Activated CD4-positive, alpha-beta T cell treated with anti-CD3 and anti-CD28 coated beads for 1 hour (primary cell): ENCODE data around the gene LAMB4.

Source experiments
- DNase-seq: peaks from one replicate; pipeline ENCODE4 v3.0.0-alpha.2; 2020

The LAMB4 gene

GRCh38 chr7:108104324-108104723 is 25.8 kb downstream of the LAMB4 start:
- DNase-seq, result no peak

- DNase-seq, result no peak
Measured at GRCh38 chr7:108103558-108104298, 26.4 kb downstream of the LAMB4 start.

DNA sequence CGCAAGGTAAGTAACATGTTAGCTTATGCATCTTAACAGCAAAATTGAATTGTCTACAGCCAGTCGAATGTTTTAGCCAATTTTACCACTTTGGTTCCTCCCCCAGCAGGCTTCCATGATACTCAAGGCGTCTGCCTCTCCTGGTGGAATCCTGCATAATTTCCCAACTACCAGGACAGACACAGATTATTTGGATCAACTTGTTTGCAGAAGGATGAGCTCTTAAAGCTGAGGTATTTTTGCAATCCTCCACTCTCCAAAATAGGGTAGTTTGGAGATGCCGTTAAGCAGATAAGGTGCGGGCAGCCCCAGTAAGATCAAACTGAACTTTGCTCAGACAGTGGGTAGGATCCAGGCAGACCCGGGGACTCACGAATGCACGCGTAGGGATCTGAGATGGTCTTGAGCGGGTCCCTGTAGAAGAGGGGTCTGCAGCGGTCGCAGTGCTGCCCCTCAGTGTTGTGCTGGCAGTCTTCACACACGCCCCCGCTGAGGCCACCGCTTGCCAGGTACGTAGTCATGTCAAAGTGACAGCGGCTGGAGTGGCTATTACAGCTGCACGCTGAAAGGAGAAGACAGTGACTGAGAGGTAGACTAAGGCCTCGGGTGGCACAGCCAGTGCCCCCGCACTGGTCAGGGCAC is 27.4 kb downstream of the LAMB4 start:
- DNase-seq, result no peak

- no peak for DNase-seq
Measured at GRCh38 chr7:108101759-108102158, 28.4 kb downstream of the LAMB4 start.

GRCh38 chr7:108099713-108100112 is 30.4 kb downstream of the LAMB4 start:
- no peak for DNase-seq

DNA sequence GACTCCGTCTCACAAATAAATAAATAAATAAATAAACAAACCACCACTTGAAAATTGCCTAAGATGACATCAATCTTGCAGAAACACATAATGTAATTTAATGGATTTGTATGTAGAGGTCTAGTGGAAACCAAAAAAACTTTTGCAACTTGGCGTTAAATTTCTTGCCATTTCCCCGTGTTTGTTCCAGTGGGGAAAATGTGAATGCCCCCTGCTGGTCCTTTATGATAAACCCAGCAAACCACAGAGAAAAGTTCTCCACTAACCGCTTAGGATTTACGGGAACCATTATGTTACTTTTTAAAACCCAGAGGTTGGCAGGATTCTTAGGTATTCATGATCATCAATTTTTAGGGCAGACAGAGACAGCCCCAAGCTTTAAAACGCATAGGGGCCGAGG is 32.5 kb downstream of the LAMB4 start:
- DNase-seq, result no peak

DNA sequence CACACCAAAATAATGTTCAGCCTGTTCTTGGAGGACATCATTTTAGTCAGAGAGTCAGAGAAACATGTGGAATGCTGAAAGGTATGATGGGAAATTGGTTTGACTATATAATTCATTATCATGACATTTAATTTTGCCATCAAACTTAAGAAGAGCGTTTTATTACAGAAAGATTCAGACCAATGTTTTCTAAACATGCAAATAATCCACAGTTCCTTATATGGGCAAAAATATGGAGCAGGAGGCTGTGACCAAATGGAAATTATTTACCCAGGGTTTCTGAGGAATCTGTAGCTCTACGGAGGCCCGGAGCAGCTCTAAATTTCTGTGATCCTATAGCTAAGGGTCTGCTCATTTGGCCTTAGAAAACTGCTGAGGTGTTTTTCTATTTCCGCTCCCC is 33.2 kb downstream of the LAMB4 start:
- DNase-seq, result no peak

DNA sequence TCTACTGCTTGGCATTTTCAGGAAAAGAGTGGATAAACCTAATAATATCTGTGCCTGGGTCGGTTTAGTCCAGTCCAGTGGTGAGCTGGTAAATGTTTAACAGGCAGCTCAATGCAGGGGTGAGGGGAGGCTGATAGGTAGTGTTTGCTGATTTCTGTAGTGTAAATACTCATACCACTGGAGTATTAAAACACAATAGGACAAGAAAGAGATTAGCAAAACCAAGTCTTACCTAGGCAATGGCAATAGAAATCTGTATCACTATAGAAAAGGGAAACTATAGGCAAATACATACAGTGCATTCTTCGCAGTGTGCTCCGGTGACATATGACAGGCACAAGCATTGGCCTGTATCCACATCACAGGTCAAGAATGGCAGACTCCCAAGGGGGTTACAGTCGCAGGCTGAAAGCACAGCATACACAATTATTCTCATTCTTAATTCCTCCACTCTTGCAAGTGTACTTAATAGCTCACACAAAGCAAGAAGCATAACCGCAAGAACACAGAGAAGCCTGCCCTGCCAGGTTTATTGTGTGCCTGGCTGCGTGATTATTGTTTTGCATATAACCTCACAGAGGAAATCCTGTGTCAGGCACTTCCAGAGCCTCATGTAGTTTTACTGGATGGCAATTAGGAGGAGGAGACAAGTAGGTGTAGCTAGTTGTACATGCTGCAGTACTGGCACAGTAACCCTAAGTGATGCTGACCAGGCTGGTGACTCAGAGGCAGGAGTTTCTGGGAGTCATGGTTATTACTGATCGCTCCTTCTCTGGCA is 35.0 kb downstream of the LAMB4 start:
- no peak for DNase-seq

DNA sequence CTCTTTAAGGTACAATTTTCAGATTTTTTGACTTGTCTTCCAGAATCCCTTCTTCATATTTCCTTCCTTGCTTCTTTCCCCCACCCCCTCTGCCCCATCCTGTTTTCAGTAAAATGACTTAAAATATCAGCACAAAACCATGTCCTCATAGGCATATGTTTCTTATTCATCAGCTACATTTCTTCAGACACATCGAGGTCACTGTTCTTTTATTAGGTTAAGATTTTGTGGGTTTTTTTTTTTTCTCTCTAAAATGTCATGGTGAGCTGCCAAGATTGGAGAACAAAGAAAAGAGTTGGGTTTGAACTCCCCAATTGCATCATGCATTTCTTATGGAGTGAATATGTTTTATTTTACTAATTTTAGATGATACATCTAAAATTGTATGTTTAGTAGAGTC is 35.8 kb downstream of the LAMB4 start:
- no peak for DNase-seq

GRCh38 chr7:108093851-108094331 is 36.3 kb downstream of the LAMB4 start:
- no peak for DNase-seq

- DNase-seq, result no peak
Measured at GRCh38 chr7:108093341-108093740, 36.8 kb downstream of the LAMB4 start.

DNA sequence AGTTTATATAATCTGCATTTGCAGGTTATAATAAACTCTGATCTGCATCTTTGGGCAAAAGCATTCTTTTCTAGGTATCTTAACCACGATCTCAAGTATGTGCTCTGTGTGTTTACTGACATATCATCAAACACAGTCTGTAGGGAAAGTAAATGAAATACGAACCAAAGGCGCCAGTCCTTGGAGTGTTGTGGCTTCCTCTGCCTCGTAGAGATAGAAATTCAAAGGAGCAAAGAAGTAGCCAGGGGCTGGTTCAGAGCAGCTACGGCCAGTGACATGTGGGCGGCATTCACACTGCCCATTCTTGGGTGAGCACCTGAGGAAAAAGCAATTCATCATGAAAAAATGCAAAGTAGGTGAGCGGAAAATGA is 38.7 kb downstream of the LAMB4 start:
- no peak for DNase-seq

- no peak for DNase-seq
Measured at GRCh38 chr7:108090791-108091460, 39.2 kb downstream of the LAMB4 start.

DNA sequence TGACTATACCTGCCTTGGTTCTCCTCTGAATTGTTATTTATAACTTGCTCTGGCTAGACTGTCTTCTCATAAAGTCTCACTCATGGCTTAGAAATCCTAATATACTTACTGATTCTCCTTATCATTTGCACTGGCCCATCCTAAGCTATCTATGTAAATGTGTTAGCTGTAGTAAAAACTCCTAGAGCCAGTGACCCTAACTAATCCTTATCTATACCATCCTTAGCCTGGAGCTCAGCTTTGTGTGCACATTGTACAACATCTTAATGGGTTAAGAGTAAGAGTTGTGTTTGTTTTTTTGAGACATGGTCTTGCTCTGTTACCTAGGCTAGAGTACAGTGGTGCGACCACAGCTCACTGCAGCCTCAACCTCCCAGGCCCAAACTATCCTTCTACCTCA is 40.8 kb downstream of the LAMB4 start:
- DNase-seq, result no peak

DNA sequence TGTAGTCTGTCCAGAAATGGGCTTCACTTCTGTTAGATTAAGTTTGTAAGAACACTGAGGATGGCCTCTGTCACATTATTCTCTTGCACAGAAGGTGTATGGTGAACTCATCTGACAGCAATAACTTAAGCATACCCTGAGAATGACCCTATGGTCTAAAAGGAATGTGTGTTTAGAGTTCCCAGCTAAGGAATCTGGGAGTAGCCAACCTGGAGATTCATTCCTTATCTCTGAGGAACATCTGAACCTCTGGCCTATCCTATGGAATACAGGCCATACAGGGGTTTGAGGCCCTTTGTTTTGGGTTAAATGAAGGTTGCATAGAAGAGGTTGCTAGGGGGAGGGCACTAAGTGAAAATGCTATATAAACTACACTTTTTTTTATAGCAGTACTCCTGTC is 41.4 kb downstream of the LAMB4 start:
- DNase-seq, result no peak

- no peak for DNase-seq
Measured at GRCh38 chr7:108087778-108088177, 42.4 kb downstream of the LAMB4 start.

GRCh38 chr7:108086962-108087361 is 43.2 kb downstream of the LAMB4 start:
- no peak for DNase-seq

- DNase-seq, result no peak
Measured at GRCh38 chr7:108086546-108086945, 43.6 kb downstream of the LAMB4 start.

GRCh38 chr7:108083980-108084379 is 46.2 kb downstream of the LAMB4 start:
- no peak for DNase-seq

GRCh38 chr7:108079648-108080591 is 50.2 kb downstream of the LAMB4 start:
- DNase-seq, result no peak

DNA sequence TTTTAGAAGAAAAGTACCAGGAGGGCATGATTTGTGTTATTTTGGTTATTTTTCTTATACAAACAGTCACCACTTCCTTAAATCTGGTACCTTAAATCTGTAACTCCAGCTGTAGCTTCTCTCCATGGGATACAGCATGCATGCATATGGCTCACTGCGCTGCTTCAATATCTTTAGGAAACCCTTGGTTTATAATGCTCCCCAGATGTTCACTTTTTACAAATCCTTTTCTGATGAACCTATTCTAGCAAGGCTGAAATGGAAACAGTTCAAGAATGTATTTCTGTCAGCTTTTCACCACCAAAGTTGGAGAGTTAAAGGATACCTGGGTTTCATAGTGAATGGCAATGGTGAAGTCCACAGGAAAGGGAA is 50.9 kb downstream of the LAMB4 start:
- no peak for DNase-seq

- DNase-seq, result no peak
Measured at GRCh38 chr7:108078691-108079090, 51.5 kb downstream of the LAMB4 start.
